Muscle layer of duodenum (tissue), 2 donors: ENCODE measurements around the gene CCDC149.
A peak's percentile ranks its signal among the peaks of the same experiment; 100 is the strongest.

ENCODE experiments used
- H3K27ac ChIP-seq: one replicate; pipeline ENCODE4 v1.7.0; 2013; ENCODE audit warnings: mild to moderate bottlenecking, low read length
- H3K27me3 ChIP-seq: one replicate; pipeline ENCODE4 v1.7.0; 2013; ENCODE audit warnings: low read depth, mild to moderate bottlenecking, control low read depth, low read length
- H3K36me3 ChIP-seq, 2 donors: one replicate each; pipeline ENCODE4 v1.7.0; 2013; ENCODE audit warnings: low read length in 2 of 2, control low read depth in 1 of 2, mild to moderate bottlenecking in 1 of 2; ENCODE audit not compliant: insufficient read depth in 2 of 2, control insufficient read depth in 1 of 2
- H3K4me1 ChIP-seq, 2 donors: one replicate each; pipeline ENCODE4 v1.7.0; 2013; ENCODE audit warnings: low read length in 2 of 2, mild to moderate bottlenecking in 2 of 2, control low read depth in 1 of 2, moderate library complexity in 1 of 2; ENCODE audit not compliant: insufficient read depth in 2 of 2, control insufficient read depth in 1 of 2
- H3K4me3 ChIP-seq, 2 donors: one replicate each; pipeline ENCODE4 v1.7.0; 2013; ENCODE audit warnings: low read length in 2 of 2, low read depth in 1 of 2, mild to moderate bottlenecking in 1 of 2
- H3K9me3 ChIP-seq, 2 donors: one replicate each; pipeline ENCODE4 v1.7.0; 2013; ENCODE audit warnings: low read length in 2 of 2, control low read depth in 1 of 2, mild to moderate bottlenecking in 1 of 2; ENCODE audit not compliant: control insufficient read depth in 1 of 2
- donor health status: healthy.

CCDC149 gene

DNA sequence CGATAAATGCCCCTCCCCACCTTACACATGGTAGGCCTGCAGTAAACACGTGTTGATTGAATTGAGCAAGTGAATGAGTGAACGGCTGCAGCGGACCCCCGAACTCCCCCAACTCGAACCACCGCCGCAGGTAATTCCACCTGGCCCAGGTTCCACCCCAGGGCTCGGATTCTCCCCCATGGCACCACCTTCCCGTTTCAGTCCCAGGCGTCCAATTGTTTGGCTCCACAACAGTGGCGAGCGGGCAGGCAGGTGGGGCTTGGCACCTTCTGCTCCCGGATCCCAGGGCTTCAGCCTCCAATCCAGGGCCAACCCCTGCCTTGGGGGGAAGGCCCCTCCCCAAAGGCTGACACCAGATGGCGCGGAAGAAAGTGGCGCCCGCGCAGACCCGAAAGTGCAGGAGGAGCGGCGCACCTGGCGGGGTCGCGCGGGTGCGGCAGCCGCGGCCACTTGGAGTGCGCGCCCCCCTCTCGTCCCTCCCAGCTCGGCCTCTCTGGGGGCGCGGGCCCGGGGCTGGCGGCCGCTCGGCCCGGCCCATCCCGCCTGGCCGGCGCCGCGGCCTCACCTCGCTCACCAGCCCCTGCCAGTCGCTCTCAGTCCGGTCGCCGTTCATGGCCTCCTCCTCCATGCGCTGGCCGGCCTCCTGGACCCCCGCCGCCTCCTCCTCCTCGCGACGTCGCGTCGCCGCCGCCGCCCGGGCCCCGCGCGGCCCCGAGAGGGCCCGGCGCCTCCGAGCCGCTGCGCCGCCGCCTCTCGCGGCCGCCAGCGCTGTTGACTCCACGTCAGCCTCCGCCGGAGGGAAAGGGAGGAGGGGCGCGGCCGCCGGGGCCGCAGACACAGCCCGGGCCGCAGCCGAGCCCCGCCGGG lies at the start of gene CCDC149:
TSS of gene CCDC149 (minus strand) at position 791 of the 867 bp plus-strand sequence. CDS start at position 613, 178 bp downstream.
- Histone ChIP-seq H3K4me3 (peak within 1 kb of the TSS; percentile 61 to 70), H3K9me3 (peaks cover 0 to 2% of the 10 kb centered on the region in 2 donors), H3K27me3 (no peaks in the 10 kb centered on the region), H3K27ac (peak within 1 kb of the TSS; percentile 39), H3K4me1 (peaks cover 0 to 8% of the 10 kb centered on the region in 2 donors), H3K36me3 (peaks cover 4 to 27% of the 10 kb centered on the region in 2 donors)

DNA sequence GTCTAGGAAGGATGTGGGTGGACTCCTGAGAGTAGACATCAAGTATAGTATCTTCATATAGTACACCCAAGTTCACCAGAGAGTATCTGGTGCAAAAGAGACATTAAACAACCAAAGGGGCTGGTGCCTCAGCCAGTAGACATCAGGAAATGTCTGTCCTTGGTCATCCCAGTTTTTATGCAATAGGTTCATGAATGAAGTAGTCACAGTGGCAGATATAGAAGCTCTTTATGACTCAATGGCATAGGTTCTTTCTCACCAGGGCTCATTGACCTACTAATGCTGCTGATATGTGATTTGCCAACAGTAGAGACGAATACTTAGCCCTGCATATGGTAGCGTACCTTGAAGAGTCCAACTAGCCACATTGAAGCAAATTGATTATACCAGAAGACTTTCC lies 45.0 kb upstream of the CCDC149 start:
- H3K27ac ChIP-seq: no peak overlapping the region

DNA sequence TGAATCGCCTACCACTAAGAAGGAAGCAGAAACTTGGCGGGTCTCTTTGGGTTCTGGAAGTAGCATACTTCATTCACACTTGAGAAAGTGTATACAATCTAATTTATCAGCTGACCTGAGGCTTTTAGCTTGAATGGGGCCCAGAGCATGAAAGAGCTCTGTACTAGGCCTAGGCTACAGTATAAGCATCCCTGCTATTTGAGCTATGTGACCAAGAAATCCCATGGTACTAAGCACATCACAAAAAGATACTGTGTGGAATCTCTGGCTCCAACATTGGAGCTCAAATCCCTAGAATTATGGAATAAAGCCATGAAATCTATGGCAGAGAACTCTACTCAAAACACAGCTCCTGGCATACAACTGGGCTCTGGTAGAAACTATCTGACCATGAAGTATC lies 43.9 kb upstream of the CCDC149 start:
- Histone ChIP-seq H3K9me3 (peaks cover 0 to 6% of the 10 kb centered on the region in 2 donors), H3K27me3 (no peaks in the 10 kb centered on the region), H3K4me1 (no peaks in the 10 kb centered on the region), H3K36me3 (no peaks in the 10 kb centered on the region), H3K4me3 (no peak overlapping the region), H3K27ac (no peak overlapping the region)

More for the DNA sequence above, 45.0 kb upstream of the CCDC149 start:
- Histone ChIP-seq H3K4me1 (no peaks in the 10 kb centered on the region), H3K9me3 (peaks cover 0 to 6% of the 10 kb centered on the region in 2 donors), H3K4me3 (no peak overlapping the region), H3K27me3 (no peaks in the 10 kb centered on the region), H3K36me3 (no peaks in the 10 kb centered on the region)

DNA sequence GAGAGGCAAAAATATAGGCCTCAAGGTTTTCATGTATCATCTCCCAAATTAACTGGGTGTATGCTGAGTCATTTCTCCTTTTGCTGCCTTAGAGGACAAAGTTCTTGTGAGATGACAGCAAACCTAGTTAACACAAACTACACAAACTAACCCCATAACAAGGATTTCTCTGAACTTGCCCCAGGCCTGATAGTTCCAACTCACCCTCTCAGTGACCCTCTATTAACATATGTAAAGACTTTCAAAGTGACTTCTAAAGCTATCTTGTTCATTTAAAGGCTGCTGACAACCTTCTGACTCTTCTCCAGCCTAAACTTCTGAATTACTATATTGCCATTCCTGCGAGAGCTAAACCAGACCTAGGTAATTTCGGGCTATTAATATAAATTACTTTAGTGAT lies 43.2 kb upstream of the CCDC149 start:
- Histone ChIP-seq H3K9me3 (peaks cover 0 to 6% of the 10 kb centered on the region in 2 donors), H3K36me3 (no peaks in the 10 kb centered on the region), H3K4me1 (no peaks in the 10 kb centered on the region), H3K27ac (no peak overlapping the region), H3K27me3 (no peaks in the 10 kb centered on the region), H3K4me3 (no peak overlapping the region)

DNA sequence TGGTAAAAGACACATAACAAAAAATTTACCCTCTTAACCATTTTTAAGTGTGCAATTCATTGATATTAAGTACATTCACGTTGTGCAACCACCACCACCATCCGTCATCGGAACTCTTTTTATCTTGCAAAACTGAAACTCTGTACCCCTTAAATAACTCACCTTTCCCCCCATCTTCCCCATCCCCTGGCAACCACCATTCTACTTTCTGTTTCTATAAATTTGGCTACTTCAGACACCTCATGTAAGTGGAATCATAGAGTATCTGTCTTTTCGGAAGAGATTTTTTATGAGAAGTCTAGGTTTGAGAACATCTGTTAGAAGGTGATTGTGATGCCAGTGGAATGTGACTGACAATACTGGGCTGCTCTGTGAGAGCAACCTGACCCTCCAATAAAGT lies 39.8 kb upstream of the CCDC149 start:
- H3K9me3 ChIP-seq: peaks cover 0 to 6% of the 10 kb centered on the region in 2 donors
- no peak overlapping the region for H3K27ac ChIP-seq
- no peak overlapping the region for H3K4me3 ChIP-seq
- H3K36me3 ChIP-seq: no peaks in the 10 kb centered on the region
- H3K4me1 ChIP-seq: no peaks in the 10 kb centered on the region
- H3K27me3 ChIP-seq: no peaks in the 10 kb centered on the region

DNA sequence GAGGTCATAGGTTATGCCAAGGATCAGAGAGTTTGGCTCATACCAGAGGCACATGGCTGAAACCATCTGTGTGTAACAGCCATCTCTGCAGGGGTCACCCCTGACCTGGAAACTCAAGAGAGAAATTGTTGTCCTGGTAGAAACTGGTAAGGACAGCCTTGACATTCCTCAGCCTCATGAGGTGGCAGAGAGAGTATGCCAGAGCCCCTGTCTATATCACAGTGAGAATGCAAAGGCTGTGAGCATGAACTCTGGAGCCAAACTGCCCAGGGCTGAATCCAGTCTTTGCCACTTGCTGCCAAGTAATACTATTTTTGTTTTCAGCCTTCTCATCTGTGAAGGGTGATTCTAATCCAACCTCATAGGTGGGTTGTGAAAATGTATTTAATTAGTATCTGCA lies 37.1 kb upstream of the CCDC149 start:
- Histone ChIP-seq H3K4me1 (no peaks in the 10 kb centered on the region), H3K4me3 (no peak overlapping the region), H3K27me3 (no peaks in the 10 kb centered on the region), H3K9me3 (peaks cover 0 to 6% of the 10 kb centered on the region in 2 donors), H3K27ac (no peak overlapping the region), H3K36me3 (no peaks in the 10 kb centered on the region)

DNA sequence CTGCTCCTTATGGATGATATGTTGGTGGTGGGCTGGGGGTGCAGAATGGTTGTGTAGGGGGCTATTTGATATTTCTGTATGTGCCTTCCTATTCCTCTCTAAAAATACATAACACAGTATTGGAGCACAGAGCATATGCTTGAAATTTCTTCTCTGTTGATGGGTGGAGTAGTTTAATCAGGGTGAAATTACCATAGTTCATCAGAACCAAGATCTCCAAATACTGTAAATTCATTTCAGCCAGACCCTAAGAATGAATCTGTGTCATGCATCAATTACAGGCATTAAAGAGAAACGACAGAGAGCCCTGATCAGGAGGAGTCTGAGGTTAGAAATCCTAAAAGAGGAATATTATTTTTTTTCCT lies 25.1 kb upstream of the CCDC149 start:
- Histone ChIP-seq H3K27me3 (no peaks in the 10 kb centered on the region), H3K27ac (no peak overlapping the region), H3K4me3 (no peak overlapping the region), H3K4me1 (no peaks in the 10 kb centered on the region), H3K36me3 (no peaks in the 10 kb centered on the region), H3K9me3 (peaks cover 5 to 22% of the 10 kb centered on the region in 2 donors)

DNA sequence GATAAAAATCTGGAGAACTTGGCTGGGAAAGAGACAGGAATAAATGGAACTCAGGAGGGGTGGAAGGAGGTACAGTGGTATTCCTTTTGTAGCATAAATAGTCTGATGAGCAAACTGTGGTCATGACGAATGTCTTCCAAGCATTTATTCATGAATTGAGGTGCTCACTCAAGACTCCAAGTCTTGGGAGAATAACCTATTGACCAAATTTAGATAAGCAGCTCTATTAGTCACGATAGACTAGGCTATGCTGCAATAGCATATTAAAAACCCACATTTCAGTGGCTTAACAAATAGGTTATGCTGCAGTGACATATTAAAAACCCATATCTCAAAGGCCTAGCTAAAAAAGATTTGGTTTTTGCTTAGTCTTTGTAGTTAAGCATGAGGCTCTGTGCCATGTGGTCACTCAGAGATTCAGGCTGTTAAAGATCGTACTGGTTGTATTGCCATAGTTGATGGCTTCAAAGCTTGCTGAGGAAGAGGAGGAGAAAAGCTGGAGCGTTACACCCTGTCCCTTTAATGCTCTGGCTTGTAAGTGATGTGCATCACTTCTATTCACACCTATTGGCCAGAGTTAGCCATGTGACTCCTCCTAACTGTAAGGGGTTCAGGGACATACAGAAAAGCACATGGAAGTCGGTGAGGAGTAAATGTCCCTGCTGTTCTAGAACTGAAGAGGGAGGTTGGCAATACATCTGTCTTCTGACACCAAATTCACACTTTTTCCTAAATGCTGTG lies 24.5 kb upstream of the CCDC149 start:
- peaks cover 5 to 22% of the 10 kb centered on the region in 2 donors for H3K9me3 ChIP-seq
- no peaks in the 10 kb centered on the region for H3K4me1 ChIP-seq
- H3K27ac ChIP-seq: no peak overlapping the region

DNA sequence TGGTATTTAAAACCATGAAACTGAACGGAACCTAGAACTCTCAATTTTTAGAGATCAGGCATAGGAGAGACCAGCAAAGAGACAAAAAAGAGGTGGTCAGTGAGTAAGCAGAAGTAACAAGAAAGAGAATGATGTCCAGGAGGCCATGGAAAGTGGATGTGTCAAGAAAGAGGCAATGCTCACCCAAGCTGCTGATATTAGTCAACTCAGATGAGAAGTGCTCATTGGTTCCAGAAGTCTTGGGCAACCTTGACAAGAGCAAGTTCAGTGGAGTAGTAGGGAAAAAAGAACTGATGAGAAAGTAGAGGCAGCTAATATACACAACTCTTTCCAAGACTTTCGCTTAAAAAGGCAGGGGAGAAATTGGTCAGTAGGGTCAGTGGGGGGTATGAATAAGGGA lies 23.0 kb upstream of the CCDC149 start:
- no peaks in the 10 kb centered on the region for H3K36me3 ChIP-seq
- H3K4me3 ChIP-seq: no peak overlapping the region
- H3K27me3 ChIP-seq: no peaks in the 10 kb centered on the region
- H3K4me1 ChIP-seq: no peaks in the 10 kb centered on the region
- peaks cover 5 to 22% of the 10 kb centered on the region in 2 donors for H3K9me3 ChIP-seq
- H3K27ac ChIP-seq: no peak overlapping the region

More for the DNA sequence above, 24.5 kb upstream of the CCDC149 start:
- no peaks in the 10 kb centered on the region for H3K27me3 ChIP-seq
- no peak overlapping the region for H3K4me3 ChIP-seq
- H3K36me3 ChIP-seq: no peaks in the 10 kb centered on the region

DNA sequence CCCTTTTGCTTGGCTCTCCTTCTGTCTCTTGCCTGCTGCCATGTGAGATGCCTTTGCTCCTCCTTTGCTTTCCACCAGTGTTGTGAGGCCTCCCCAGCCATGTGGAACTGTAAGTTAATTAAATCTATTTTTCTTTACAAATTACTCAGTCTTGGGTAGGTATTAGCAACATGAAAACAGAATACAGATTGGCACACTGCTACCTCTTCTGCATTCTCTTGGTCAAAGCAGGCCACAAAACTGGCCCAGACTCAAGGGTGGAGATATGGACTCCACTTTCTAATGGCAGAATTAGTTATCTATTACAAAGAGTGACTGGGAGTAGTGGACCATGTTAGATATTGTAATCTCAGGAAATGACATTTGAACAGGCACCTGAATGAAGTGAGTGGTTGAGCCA lies 21.5 kb upstream of the CCDC149 start:
- Histone ChIP-seq H3K36me3 (no peaks in the 10 kb centered on the region), H3K9me3 (peaks cover 5 to 21% of the 10 kb centered on the region in 2 donors), H3K4me1 (peaks cover 0 to 3% of the 10 kb centered on the region in 2 donors), H3K27ac (no peak overlapping the region), H3K27me3 (no peaks in the 10 kb centered on the region), H3K4me3 (no peak overlapping the region)

DNA sequence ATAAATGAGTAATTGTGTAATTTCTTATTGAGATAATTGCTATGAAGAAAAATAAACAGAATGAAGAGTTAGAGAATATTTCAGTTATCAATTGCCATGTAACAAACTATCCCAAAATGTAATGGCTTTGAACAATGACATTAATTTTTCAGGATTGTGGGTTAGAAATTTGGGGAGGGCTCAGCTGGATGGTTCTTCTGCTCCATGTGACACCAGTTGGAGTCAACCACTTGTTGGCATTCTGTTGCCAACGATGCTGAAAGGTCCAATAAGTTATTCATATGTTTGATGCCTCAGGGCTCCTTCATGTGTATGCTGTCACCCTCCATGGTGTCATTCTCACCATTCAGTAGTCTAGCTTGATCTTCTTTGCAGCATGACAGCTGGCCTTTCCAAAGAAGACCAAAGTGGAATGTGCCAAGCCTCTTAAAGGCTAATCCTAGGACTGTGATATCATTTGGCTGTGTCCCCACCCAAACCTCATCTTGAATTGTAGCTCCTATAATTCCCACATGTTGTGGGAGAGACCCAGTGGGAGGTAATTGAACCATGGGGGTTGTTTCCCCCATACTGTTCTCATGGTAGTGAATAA lies 20.9 kb upstream of the CCDC149 start:
- Histone ChIP-seq H3K36me3 (no peaks in the 10 kb centered on the region), H3K9me3 (peaks cover 5 to 21% of the 10 kb centered on the region in 2 donors), H3K4me3 (no peak overlapping the region), H3K27me3 (no peaks in the 10 kb centered on the region), H3K4me1 (peaks cover 0 to 7% of the 10 kb centered on the region in 2 donors), H3K27ac (no peak overlapping the region)
